HG02759 (cell line): ENCODE results near the gene INSYN2B.
"Not testable (repeated sequence)": the region's sequence is repeated elsewhere in the genome, so short reads cannot be mapped to it uniquely, and the experiment has no call there.

ENCODE experiments used
- ATAC-seq: cut with Tn5 transposase; IDR thresholded peaks from one replicate; pipeline ENCODE4 v1.9.1; 2021; ENCODE audit warnings: mild to moderate bottlenecking, moderate library complexity; ENCODE audit not compliant: unreplicated experiment

The INSYN2B gene

DNA sequence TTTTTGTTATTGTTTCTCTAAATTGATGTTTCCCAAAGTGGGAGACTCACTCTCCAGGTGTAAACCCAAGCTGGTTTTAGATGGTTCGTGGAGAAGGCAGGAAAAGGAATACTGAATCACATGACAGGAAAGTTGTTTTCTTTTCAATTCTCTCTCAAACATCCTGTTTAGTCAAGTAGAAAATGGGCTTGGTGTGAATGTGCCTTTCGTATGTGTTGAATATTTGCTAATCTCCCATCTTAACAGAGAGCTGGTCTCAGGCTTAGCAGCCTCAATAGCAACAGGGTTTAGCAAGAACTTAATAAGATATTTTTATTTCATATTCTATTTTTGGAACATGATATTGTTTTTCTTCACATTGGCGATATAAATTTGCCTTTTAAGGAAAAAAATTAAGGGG lies 119.7 kb downstream of the INSYN2B start:
- ATAC-seq = peak; percentile 55

GRCh38 chr5:169856571-169856970 lies 123.7 kb downstream of the INSYN2B start:
- no peak for ATAC-seq

- no peak for ATAC-seq
Observed at GRCh38 chr5:169851321-169851850, 128.9 kb downstream of the INSYN2B start.

DNA sequence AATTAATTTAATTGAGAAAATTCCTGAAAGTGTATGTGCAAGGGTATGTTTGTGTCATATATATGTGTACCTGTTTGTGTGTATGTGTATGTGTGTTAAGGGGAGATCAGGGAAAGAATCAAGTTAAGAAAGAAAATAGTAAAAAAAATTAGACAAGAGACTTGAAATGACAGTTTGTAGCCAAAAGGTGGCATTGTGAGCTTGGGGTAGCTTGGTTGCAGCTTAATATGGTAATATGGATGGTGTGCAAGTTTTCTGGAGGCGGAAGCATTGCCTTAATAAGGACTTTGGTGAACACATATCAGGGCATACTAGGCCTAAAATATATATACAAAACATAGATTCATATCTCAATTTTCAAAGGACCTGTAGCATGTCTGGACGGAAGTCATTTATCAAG lies 129.9 kb downstream of the INSYN2B start:
- ATAC-seq = no peak

DNA sequence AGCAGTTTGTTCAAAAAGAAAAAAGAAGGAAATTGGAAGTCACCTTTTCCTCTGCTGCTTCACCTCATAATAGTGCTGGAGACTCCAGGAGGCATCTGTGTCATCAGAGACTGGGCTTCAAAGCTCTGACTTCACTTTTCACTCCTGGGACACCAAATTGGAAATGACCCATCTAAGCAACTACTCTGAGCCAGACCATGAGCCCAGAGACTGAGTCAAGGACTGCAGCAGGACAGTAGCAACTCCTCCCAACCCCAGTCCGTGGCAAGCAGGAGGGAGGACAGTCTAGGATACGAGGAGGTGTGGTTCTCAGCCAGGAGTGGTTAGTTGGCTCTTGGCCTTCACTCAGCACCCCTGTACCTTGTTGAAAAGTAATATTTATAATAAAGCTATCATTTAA lies 131.5 kb downstream of the INSYN2B start:
- no peak for ATAC-seq

- ATAC-seq = no peak
Observed at GRCh38 chr5:169848271-169848670, 132.0 kb downstream of the INSYN2B start.

GRCh38 chr5:169847519-169847918 lies 132.8 kb downstream of the INSYN2B start:
- no peak for ATAC-seq

DNA sequence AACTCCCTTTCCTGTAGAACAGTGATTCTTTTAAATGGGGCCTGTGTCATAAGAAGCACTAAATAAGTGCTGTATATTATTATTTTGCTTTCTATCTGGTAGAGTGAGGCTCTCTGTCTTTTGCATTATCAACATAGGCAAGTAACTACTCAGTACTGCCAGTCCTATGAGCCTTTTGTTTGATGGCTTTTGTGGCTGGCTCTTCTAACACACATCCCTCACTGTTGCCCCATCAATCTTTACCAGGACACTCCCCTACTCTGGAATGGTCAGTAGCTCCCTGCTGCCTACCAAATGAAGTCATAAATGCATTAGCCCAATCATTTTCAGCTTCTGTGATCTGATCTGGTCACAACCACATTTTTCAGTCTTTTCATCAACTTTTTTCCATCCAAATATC lies 137.6 kb downstream of the INSYN2B start:
- ATAC-seq = no peak

- ATAC-seq = no peak
Observed at GRCh38 chr5:169840405-169840804, 139.9 kb downstream of the INSYN2B start.

DNA sequence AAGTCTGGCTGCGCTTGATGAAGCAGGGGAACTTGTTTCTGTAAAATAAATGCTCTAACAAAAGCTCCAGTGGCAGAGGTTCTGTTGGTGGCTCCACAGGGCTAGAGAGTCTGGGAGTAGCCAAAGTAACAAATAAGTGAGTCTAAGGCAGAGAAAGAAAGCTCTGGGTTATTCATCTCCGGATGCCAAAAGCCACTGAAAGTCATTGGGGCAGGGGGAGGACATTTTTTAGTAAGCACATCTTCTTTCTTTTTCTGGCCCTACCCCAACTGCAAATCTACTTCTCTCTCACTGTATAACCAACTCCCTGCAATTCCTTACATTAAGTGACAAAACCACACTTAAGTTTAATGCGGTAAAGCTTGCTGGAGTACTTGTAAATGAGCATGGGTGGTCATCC lies 141.6 kb downstream of the INSYN2B start:
- ATAC-seq = peak; percentile 80

DNA sequence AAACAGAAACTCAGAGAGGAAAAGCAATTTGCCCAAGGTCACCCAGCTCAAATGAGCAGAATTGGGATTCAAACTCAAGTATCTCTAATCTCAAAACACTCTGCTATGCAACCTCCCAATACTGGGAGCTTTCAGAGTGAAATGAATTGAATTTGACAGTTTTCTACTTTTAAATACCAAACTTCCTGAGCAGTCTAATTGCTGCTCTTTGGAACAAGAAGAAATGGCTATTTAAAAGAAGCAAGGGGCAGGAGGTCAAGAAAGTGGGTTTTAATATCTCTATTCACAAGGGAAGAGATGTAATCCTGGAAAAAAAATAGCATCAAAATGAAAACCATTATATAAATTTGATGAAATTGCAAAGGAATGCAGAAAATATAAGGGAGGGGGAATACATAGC lies 142.6 kb downstream of the INSYN2B start:
- ATAC-seq = no peak

DNA sequence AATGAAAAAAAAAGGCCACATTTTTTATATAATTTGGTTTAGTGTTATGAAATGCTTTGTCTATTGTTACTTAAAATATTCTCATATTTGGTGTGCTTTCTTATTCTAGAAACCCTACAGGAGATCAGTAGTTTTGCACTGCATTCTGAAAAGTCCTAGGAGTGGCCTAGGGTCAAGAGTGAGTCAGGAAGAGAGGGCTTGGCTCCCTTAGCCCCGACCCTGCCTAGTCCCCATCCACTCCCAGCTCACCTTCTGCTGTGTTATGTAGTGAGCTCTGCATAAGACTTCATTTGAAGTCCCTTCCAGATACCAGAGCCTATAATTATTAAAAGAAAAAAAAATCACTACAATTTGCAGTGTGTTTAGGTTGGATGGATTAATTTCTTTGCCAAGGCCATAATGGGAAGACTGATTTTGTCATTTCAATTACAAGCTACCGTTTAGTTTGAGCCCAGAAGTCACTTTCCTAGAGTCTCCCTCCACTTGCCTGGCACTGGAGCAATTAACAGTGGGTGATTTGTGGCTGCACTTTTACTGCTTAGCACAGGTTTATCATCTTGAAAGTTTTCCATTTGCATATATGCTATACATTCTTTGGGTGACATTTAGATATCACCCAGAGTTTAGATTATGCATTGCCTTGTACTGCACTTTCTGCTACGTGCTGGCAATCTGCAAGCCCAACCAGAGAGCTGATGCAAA lies 143.3 kb downstream of the INSYN2B start:
- no peak for ATAC-seq

- ATAC-seq = not testable (repeated sequence)
Observed at GRCh38 chr5:169834540-169834939, 145.8 kb downstream of the INSYN2B start.

DNA sequence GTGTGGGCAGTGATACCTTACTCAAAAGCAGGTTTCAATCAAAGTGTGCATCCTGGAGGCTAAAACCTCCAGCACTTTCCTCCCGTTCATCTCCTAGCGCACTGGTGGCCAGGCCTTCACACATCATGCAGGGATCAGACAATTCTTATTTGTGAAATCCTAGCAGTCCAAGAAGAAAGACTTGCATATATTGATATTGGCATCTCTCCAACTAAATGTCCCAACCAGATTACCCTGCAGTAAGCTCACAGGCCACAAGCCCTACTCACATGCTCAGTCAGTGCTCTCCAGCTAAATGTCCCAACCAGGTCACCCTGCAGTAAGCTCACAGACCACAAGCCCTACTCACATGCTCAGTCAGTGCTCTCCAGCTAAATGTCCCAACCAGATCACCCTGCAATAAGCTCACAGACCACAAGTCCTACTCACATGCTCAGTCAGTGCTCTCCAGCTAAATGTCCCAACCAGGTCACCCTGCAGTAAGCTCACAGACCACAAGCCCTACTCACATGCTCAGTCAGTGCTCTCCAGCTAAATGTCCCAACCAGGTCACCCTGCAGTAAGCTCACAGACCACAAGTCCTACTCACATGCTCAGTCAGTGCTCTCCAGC lies 146.5 kb downstream of the INSYN2B start:
- ATAC-seq = not testable (repeated sequence)

- no peak for ATAC-seq
Observed at GRCh38 chr5:169832845-169833244, 147.4 kb downstream of the INSYN2B start.

DNA sequence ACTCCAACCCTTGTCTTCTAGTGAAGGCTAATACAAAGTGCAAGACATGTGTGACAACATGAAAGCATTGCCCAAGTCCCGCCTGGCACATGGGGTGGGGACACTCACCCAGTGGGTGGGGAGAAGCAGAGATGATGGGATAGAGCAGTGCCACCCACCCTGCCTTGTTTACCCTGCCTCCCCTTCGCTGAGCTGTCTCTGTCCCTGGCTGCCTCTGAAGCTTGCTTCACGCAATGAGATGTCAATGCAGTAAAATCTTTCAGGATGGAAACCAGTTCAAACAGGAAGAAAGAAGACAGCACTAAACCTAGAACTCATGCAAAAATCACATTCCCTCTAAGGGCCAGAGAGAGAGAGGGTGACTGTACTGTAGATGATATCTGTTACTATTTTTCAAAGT lies 148.0 kb downstream of the INSYN2B start:
- no peak for ATAC-seq

- no peak for ATAC-seq
Observed at GRCh38 chr5:169831331-169831730, 149.0 kb downstream of the INSYN2B start.

GRCh38 chr5:169828385-169828784 lies 151.9 kb downstream of the INSYN2B start:
- ATAC-seq = peak; percentile 72

DNA sequence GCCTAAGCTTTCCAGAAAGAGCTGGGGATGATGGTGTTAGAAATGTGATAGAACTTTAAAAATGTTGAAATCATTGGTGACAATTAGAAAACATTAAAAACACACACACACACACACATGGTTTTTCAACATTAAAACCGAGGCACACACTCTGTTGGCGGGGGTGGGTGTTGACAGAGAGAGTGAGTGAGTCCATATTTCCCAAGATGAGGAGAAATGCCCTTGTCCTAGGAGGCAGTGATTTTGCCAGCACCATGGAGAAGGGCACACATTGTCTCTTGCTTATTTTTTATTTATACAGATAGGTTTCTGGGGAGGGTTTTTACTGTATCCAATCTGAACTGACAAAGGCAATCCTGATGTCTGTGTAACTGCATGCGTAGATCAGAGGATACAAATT lies 152.5 kb downstream of the INSYN2B start:
- no peak for ATAC-seq

DNA sequence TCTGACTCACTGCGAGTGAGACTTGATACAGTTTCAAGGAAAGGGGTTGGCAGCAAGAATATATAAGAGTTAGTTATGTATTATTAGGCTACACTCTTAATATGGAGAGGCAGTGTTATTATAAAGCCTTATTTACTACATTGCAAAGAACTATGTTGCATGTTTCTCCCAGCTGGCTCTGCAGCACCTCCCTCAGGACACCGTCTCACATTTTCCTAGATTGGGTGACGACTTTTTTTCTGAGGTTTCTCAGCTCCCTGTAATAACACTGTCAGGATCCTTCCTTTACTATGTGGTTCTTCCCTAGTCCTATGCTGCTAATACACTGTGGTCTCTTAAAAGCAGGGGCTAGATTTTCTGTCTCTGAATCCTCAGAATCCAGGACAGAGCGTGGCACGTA lies 153.7 kb downstream of the INSYN2B start:
- no peak for ATAC-seq

GRCh38 chr5:169817031-169817430 lies 163.3 kb downstream of the INSYN2B start:
- no peak for ATAC-seq

- no peak for ATAC-seq
Observed at GRCh38 chr5:169814522-169814921, 165.8 kb downstream of the INSYN2B start.
